ENCODE data around the gene OOSP1. TPM values are rescaled to one million over a fixed set of nuclear protein-coding genes. Genes with fewer than 3 reads are reported as not detected.

Gene OOSP1
- polyA plus RNA-seq, 3 donors = not detected

GRCh38 chr11:59918480-59918879 lies 19.8 kb upstream of the OOSP1 start:
- H3K9me3 Mint-ChIP-seq = peaks cover 30 to 48% (median 38%) of the 10 kb centered on the region in 7 donors
- H3K4me3 Mint-ChIP-seq = no peak overlapping the region

DNA sequence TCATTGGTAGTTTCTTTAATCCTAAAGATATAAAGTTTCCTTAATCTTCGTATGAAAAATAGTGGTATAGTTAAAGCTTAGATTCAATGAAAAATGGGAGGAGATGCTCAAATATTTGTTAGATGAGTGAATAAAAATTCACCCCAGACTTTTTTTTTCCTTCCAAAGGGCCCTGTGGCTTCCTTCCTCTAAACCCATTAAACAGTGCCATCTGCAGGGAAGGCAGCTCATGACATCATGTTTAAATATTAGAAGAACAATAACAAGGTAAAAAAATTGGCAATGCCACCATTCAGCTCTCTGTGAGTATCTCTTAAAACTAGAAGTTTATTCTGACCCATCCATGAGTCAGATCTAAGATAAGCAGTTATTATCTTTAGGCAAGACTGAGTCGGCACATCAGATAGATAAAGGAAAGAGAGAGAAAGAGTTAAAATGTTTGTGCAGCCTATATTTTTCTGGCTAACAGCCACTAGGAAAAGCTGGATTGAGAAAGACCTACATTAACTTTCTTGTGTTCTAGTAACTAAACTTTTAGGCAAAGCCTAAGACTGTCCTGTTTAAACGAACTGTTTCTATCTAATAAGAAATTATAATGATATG lies 19.1 kb upstream of the OOSP1 start:
- intact Hi-C loops (cut with micrococcal nuclease) = loop anchor here (5.0 to 10.0 kb wide), 2 partner anchors 94 to 97 kb away; no protein-coding TSS in a partner anchor
- H3K9ac ChIP-seq (ENCODE audit: insufficient read depth, low read length, poor library complexity, severe bottlenecking) = no peak overlapping the region
- peaks cover 33 to 35% of the 10 kb centered on the region in 2 donors for H3K9me3 ChIP-seq (replicated peaks in 1 of 2; ENCODE audit: control insufficient read depth in 1 of 2, insufficient read depth in 1 of 2, low read length in 2 of 2)
- no peak overlapping the region for H3K4me3 Mint-ChIP-seq
- no peak overlapping the region for H3K27ac Mint-ChIP-seq
- H3K4me2 ChIP-seq (replicated peaks; ENCODE audit: extremely low read depth, low read length, poor library complexity, severe bottlenecking) = no peak overlapping the region
- no peaks in the 10 kb centered on the region for H4K20me1 ChIP-seq (ENCODE audit: insufficient read depth, low read length)
- no peaks in the 10 kb centered on the region for H3K79me2 ChIP-seq (ENCODE audit: insufficient read depth, low read length)
- no peaks in the 10 kb centered on the region for H3K27me3 ChIP-seq (ENCODE audit: control insufficient read depth in 2 of 2, insufficient read depth in 2 of 2, low read length in 2 of 2)
- H3K27ac ChIP-seq (ENCODE audit: low read depth in 1 of 2, low read length in 2 of 2) = no peak overlapping the region
- H3K4me1 ChIP-seq (ENCODE audit: control insufficient read depth in 1 of 2, insufficient read depth in 2 of 2, low read length in 2 of 2) = no peaks in the 10 kb centered on the region
- no peaks in the 10 kb centered on the region for H3K36me3 ChIP-seq (replicated peaks in 1 of 2; ENCODE audit: control insufficient read depth in 1 of 2, insufficient read depth in 2 of 2, low read length in 2 of 2)
- no peak overlapping the region for H3K4me3 ChIP-seq (replicated peaks in 1 of 3; ENCODE audit: low read depth in 2 of 3, low read length in 3 of 3)
- DNase-seq = peak; percentile 13 to 28 (median 17)
- no CpG with 5 or more reads among the region's 3 CpGs for WGBS (ENCODE audit: insufficient coverage)
- H3K27me3 Mint-ChIP-seq (ENCODE audit: low read depth in 3 of 3) = no peaks in the 10 kb centered on the region
- H3K4me1 Mint-ChIP-seq = peaks cover 1% of the 10 kb centered on the region
- TF ChIP-seq CTCF (IDR thresholded peaks at IDR 0.05) = peak; percentile 56
- H3K9me3 Mint-ChIP-seq = peaks cover 36 to 51% (median 43%) of the 10 kb centered on the region in 7 donors
- H3K36me3 Mint-ChIP-seq = peaks cover 0 to 4% of the 10 kb centered on the region in 2 donors
- no peak overlapping the region for H2AFZ ChIP-seq (ENCODE audit: insufficient read depth, low read depth, low read length, poor library complexity, severe bottlenecking)

More at GRCh38 chr11:59918480-59918879, 19.8 kb upstream of the OOSP1 start:
- no peak overlapping the region for H2AFZ ChIP-seq (ENCODE audit: insufficient read depth, low read depth, low read length, poor library complexity, severe bottlenecking)
- H3K36me3 Mint-ChIP-seq = peaks cover 0 to 4% of the 10 kb centered on the region in 2 donors
- no CpG with 5 or more reads among the region's 2 CpGs for WGBS (ENCODE audit: insufficient coverage)
- H3K27me3 ChIP-seq (ENCODE audit: control insufficient read depth in 2 of 2, insufficient read depth in 2 of 2, low read length in 2 of 2) = no peaks in the 10 kb centered on the region
- no peak for DNase-seq
- H3K9ac ChIP-seq (ENCODE audit: insufficient read depth, low read length, poor library complexity, severe bottlenecking) = no peak overlapping the region
- no peaks in the 10 kb centered on the region for H3K27me3 Mint-ChIP-seq (ENCODE audit: low read depth in 3 of 3)
- peaks cover 1% of the 10 kb centered on the region for H3K4me1 Mint-ChIP-seq
- no peaks in the 10 kb centered on the region for H4K20me1 ChIP-seq (ENCODE audit: insufficient read depth, low read length)
- peaks cover 27 to 29% of the 10 kb centered on the region in 2 donors for H3K9me3 ChIP-seq (replicated peaks in 1 of 2; ENCODE audit: control insufficient read depth in 1 of 2, insufficient read depth in 1 of 2, low read length in 2 of 2)
- H3K79me2 ChIP-seq (ENCODE audit: insufficient read depth, low read length) = no peaks in the 10 kb centered on the region
- H3K27ac Mint-ChIP-seq = no peak overlapping the region
- intact Hi-C loops (cut with micrococcal nuclease) = loop anchor here (5.0 to 10.0 kb wide), 2 partner anchors 94 to 96 kb away; no protein-coding TSS in a partner anchor
- H3K36me3 ChIP-seq (replicated peaks in 1 of 2; ENCODE audit: control insufficient read depth in 1 of 2, insufficient read depth in 2 of 2, low read length in 2 of 2) = no peaks in the 10 kb centered on the region
- no peaks in the 10 kb centered on the region for H3K4me1 ChIP-seq (ENCODE audit: control insufficient read depth in 1 of 2, insufficient read depth in 2 of 2, low read length in 2 of 2)
- no peak for TF ChIP-seq CTCF (IDR thresholded peaks at IDR 0.05)
- H3K4me3 ChIP-seq (replicated peaks in 1 of 3; ENCODE audit: low read depth in 2 of 3, low read length in 3 of 3) = no peak overlapping the region
- H3K4me2 ChIP-seq (replicated peaks; ENCODE audit: extremely low read depth, low read length, poor library complexity, severe bottlenecking) = no peak overlapping the region
- no peak overlapping the region for H3K27ac ChIP-seq (ENCODE audit: low read depth in 1 of 2, low read length in 2 of 2)

All from CD14-positive monocyte (primary cell).